VCaP (cell line): Measurements from ENCODE around the gene SNCB.

Experiments
- H3K27ac ChIP-seq: fragments of 450-650 bp; 2 replicates; pipeline ENCODE4 v1.5.1; 2017
- TF ChIP-seq, protein P1 (sequence below): fragments of 450-650 bp; conservative IDR thresholded peaks from 2 replicates; pipeline ENCODE4 v1.5.1; 2017; ENCODE audit warnings: mild to moderate bottlenecking, moderate library complexity

SNCB gene

DNA sequence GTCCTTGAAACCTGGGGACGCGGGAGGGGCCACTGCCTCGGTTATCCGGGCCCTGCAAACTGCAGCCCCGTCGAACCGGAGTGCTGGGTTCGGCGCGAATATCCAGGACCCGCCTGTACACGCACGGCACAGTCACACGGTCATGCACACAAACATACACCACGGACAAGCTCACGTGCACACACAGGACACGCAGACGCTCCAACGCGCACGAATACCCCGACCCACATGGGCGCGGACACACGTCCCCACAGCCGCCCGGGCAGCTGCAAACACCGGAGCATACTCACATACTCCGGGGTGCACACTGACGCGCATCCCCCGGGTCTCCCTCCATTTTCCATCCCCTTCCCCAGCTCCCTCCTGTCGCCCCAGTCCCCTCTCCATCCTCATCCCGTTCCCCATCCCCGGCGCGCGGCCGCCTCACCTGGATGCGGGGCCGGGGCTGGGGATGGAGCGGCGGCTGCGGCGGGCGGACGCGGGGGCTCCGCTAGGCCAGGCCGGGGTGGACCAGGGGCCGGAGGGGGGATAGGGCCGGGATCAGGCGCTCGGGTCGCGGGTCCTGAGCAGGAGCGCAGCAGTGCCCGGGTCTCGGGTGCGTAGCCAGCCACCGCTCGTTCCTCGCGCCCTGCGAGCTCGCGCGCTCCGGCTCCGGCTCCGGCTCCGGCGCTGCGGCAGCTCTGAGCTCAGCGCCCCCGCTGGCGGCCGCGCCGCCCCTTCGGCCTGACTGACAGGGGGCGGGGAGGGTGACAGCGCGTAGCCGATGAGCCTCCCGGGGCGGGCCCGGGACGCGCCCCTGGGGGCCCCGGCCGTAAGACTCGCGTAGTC, at the start of gene SNCB, which contains the start of gene EIF4E1B:
SNCB (minus strand) TSS at position 682 of the 828 bp plus-strand sequence. CDS start 880 bp downstream, outside the sequence.
EIF4E1B (plus strand) TSS at position 823 of the 828 bp plus-strand sequence. CDS start 12,113 bp downstream, outside the sequence.
- TF ChIP-seq, protein P1, sequence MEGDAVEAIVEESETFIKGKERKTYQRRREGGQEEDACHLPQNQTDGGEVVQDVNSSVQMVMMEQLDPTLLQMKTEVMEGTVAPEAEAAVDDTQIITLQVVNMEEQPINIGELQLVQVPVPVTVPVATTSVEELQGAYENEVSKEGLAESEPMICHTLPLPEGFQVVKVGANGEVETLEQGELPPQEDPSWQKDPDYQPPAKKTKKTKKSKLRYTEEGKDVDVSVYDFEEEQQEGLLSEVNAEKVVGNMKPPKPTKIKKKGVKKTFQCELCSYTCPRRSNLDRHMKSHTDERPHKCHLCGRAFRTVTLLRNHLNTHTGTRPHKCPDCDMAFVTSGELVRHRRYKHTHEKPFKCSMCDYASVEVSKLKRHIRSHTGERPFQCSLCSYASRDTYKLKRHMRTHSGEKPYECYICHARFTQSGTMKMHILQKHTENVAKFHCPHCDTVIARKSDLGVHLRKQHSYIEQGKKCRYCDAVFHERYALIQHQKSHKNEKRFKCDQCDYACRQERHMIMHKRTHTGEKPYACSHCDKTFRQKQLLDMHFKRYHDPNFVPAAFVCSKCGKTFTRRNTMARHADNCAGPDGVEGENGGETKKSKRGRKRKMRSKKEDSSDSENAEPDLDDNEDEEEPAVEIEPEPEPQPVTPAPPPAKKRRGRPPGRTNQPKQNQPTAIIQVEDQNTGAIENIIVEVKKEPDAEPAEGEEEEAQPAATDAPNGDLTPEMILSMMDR, result peak; percentile 56

DNA sequence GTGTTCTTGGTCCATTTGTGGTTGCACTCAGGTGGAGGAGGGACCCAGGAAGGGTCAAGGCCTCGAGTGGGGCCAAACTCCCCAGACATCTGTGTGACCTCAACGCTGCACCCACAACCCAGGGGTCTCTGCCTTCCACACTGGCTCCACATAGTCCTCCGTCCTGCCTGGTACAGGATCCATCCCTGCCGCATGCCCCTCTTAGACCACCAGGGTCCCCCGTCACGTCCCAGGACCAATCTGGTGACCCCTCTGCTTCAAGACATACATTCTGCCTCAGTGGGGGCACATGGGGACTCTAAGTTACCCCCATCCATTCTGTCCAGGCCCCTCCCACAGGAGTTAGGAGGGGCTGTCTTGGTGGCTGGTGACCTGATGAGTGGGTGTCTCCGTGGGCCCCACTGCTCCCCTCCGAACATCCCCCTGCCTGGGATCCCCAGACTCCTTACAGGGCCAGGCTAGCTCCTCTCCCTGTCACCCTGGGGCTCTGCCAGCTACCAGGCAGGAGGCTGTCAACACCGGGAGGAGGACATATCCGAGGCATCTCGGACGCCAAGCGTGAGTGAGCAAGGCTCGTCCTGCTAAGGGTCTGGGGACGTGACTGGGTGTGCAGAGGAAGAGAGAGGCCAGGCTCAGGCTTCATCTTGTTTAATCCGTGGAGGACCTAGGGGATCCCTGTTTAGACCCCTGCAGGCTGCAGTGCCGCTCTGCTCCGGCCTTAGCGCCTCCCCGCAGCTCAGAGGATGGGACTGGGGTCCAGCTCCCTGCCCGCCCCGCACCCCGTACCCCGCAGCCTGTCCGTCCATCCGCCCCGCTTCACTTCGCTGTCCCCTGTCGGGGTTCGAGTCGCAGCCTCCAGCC, 49.3 kb upstream of the SNCB start:
- no peak overlapping the region for H3K27ac ChIP-seq
- TF ChIP-seq, protein P1, result no peak

More for the DNA sequence above, at the start of gene SNCB, which contains the start of gene EIF4E1B:
- H3K27ac ChIP-seq, result peak within 1 kb of the TSS; percentile 62

DNA sequence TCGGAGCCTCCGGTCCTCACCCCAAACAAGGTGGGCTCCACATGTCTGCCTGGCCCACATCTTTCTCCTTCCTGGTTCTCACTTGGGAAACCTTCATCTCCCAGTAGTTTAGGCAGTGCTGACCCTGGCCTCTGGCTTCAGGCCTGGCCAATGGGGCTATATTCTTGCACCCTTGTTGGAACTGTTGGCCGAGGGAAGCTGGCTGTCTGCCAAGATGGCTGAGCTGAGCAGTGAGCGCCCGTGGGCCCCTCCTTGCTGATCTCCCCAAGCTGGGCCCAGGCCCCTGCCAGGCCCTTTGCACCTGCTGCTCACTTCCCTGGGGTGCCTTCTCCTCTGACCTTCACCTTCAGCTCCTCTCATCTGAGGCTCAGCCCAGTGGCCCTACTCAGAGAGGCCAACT, 48.2 kb upstream of the SNCB start:
- H3K27ac ChIP-seq, result no peak overlapping the region
- TF ChIP-seq, protein P1, result no peak

DNA sequence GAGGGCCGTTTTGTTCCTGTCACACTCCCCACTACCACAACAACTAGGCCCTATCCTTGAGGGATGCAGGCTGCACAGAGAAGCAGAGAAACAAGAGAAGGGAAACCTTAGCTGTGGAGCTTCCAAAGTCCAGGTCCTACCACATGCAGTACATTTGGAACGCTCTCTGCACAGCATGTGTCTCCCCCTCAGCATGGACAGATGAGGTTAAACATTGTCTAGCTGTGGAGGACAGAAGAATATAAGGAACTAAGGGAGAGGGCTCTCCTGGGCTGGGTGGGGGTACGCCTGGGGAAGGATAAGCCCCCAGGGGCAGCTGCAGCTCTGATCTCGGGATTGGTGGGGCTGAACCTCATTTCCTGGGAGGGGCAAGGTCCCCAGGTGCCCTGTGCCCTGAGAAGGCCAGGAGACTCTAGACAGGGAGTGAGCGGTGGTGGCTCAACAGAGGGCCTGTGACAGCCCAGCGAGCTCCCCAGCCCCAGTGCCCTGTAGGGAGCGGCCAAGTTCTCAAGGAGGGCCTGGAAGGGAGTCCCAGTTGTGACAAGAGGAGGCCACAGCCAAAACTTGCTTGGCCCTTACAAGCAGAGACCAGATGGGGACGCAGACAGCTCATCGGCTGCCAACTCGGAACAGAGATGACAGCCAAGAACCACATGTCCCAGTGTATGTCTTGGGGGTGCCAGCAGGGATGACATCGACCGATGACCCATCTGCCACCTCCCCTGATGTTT, 47.0 kb upstream of the SNCB start:
- TF ChIP-seq, protein P1, result no peak

DNA sequence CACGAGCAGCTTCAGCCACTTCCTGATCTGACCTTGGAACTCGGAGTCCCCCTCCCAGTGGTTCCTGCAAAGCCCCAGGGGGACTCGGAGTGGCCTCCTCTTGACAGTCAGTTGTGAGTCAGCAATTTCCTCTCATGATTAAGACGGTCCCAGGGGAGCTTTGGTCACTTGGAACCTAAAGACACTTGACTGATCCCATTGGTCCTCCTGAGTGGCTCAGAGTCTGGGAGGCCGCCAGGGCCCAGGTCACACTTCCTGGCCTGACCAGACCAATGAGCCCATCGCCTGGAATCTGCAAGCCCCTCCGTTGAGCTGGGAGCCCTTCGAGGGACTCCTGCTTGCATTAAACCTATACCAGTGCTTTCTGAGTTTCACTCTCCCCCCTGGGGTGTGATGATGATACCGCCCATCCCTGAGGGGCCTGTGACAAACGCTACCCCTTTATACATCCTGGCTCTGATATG, 46.1 kb upstream of the SNCB start:
- TF ChIP-seq, protein P1, result no peak
- no peak overlapping the region for H3K27ac ChIP-seq

More for the DNA sequence above, 47.0 kb upstream of the SNCB start:
- no peak overlapping the region for H3K27ac ChIP-seq

DNA sequence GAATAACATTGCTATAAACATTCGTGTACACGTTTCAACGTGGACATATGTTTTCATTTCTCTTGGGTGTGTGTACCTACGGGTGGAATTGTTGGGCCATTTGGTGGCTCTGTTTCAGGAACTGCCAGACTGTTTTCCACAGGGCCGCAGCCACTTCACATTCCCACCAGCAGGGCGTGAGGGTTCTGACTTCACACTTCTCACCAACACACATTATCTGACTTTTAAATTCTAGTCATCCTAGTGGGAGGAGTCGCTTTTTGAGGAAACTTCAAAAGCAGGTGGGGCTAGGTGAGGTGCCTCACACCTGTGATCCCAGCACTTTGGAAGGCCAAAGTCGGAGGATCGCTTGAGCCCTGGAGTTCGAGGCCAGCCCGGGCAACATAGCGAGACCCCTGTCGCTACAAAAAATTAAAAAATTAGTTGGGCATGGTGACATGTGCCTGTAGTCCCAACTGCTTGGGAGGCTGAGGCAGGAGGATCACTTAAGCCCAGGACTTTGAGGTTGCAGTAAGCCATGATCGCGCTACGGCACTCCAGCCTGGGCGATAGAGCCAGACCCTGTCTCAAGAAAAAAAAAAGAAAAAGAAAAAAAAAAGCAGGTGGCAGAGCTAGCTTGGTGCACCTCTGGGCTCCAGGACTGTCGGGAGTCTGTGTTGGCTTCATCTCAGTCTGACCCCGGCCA, 45.5 kb upstream of the SNCB start:
- TF ChIP-seq, protein P1, result peak; percentile 73
- H3K27ac ChIP-seq, result no peak overlapping the region
